Kidney (tissue), 14 donors: ENCODE results near the gene TMEM87B. TPM values are rescaled to one million over a fixed set of nuclear protein-coding genes. Genes with fewer than 3 reads are reported as not detected.

ENCODE experiments used
- DNase-seq, 5 donors: peaks; one replicate each; pipeline ENCODE4 v3.0.0-alpha.2; 2013 to 2020
- FAIRE-seq: peaks from 2 replicates; lab custom pipeline; 2012; peaks lifted over from hg19 to GRCh38; lab: Jason Lieb, UNC
- H3K27ac ChIP-seq, 2 donors: one replicate each; pipeline ENCODE4 v1.7.0; 2013; ENCODE audit warnings: low read depth in 2 of 2, low read length in 2 of 2, inconsistent platforms in 1 of 2
- H3K27me3 ChIP-seq: one replicate; pipeline ENCODE4 v1.7.1; 2013; ENCODE audit warnings: low read length, inconsistent platforms; ENCODE audit not compliant: control insufficient read depth, insufficient read depth
- H3K36me3 ChIP-seq, 3 donors: one replicate each; pipeline versions ENCODE4 v1.7.0 to v1.7.1; 2013; ENCODE audit warnings: low read length in 3 of 3, control low read depth in 1 of 3, inconsistent platforms in 1 of 3; ENCODE audit not compliant: insufficient read depth in 3 of 3, control insufficient read depth in 2 of 3
- H3K4me1 ChIP-seq, 3 donors: one replicate each; pipeline versions ENCODE4 v1.7.0 to v1.7.1; 2013; ENCODE audit warnings: low read length in 3 of 3, inconsistent platforms in 1 of 3, low read depth in 1 of 3; ENCODE audit not compliant: control insufficient read depth in 2 of 3, insufficient read depth in 2 of 3
- H3K4me3 ChIP-seq, 3 donors: one replicate each; pipeline versions ENCODE4 v1.7.0 to v1.8.1; 2013; ENCODE audit warnings: low read length in 3 of 3, control low read depth in 1 of 3, inconsistent platforms in 1 of 3
- H3K9ac ChIP-seq, 3 donors: one replicate each; pipeline versions ENCODE4 v1.7.0 to v1.7.1; 2013; ENCODE audit warnings: low read length in 3 of 3, control low read depth in 1 of 3, inconsistent platforms in 1 of 3
- H3K9me3 ChIP-seq, 3 donors: one replicate each; pipeline versions ENCODE4 v1.7.0 to v1.7.1; 2013; ENCODE audit warnings: low read length in 3 of 3, control low read depth in 1 of 3, inconsistent platforms in 1 of 3; ENCODE audit not compliant: control insufficient read depth in 2 of 3, insufficient read depth in 1 of 3
- intact Hi-C: fragments of 100-400 bp; cut with DNase I; formaldehyde crosslinking; loops from one replicate; pipeline ENCODE4 v1.11.1; 2022
- polyA plus RNA-seq: library from polyadenylated mRNA; stranded (reverse); fragments of 350-450 nt; fragmentation: Illumina TruSeq; extraction: RNeasy Lipid Tissue Mini Kit (QIAGEN cat#74804); gene quantifications from one replicate; pipeline ENCODE4 v1.2.3, GENCODE V29; 2014; ENCODE audit warnings: low read depth, low replicate concordance; ENCODE audit not compliant: insufficient read depth
- total RNA-seq: library from RNA; stranded (reverse); fragmentation: NEBNext Ultra II Directional; extraction: Animal tissue kit (Norgen Biotek cat#: 25700); gene quantifications from one replicate; pipeline ENCODE4 v1.2.1, GENCODE V29; 2021
- TF ChIP-seq, protein P1 (sequence below): IDR thresholded peaks from 3 replicates; pipeline ENCODE4 v1.5.1; 2012; ENCODE audit warnings: mild to moderate bottlenecking, moderate library complexity, borderline replicate concordance; ENCODE audit not compliant: insufficient read depth; ENCODE audit errors: extremely low read depth
- donor health status: control.
- donor health status: control.
- donor health status: control.
- donor health status: control.
- donor health status: control.
- donor health status: DM: yes; HTN: yes; CAD: no.
- donor health status: Normal renal cell carcinoma (clear cell type).

The TMEM87B gene
- total and polyA plus RNA-seq, 2 donors from 2014 or later, result 6.5 to 21.9 TPM

DNA sequence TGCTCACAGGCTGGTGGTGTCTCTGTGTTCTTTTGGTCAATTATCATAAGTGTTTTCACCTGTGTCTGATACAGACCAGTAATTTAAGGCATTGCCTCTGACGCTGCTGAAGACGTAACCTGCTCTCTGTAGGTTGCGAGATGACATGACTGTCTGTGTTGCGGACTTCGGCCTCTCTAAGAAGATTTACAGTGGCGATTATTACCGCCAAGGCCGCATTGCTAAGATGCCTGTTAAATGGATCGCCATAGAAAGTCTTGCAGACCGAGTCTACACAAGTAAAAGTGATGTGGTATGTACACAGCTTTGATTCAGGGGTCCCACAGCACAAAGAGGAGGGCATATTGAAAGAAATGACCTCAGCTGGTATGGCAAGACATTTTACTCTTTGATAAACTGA lies 33.8 kb upstream of the TMEM87B start:
- Histone ChIP-seq H3K9ac (no peak overlapping the region), H3K9me3 (no peaks in the 10 kb centered on the region), H3K36me3 (peaks cover 0 to 22% (median 4%) of the 10 kb centered on the region in 3 donors), H3K27ac (no peak overlapping the region), H3K4me1 (no peaks in the 10 kb centered on the region), H3K27me3 (no peaks in the 10 kb centered on the region), H3K4me3 (no peak overlapping the region)
- FAIRE-seq, result no peak
- DNase-seq, result no peak
- intact Hi-C loops, result no loop called here
- TF ChIP-seq, protein P1, sequence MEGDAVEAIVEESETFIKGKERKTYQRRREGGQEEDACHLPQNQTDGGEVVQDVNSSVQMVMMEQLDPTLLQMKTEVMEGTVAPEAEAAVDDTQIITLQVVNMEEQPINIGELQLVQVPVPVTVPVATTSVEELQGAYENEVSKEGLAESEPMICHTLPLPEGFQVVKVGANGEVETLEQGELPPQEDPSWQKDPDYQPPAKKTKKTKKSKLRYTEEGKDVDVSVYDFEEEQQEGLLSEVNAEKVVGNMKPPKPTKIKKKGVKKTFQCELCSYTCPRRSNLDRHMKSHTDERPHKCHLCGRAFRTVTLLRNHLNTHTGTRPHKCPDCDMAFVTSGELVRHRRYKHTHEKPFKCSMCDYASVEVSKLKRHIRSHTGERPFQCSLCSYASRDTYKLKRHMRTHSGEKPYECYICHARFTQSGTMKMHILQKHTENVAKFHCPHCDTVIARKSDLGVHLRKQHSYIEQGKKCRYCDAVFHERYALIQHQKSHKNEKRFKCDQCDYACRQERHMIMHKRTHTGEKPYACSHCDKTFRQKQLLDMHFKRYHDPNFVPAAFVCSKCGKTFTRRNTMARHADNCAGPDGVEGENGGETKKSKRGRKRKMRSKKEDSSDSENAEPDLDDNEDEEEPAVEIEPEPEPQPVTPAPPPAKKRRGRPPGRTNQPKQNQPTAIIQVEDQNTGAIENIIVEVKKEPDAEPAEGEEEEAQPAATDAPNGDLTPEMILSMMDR, result no peak

DNA sequence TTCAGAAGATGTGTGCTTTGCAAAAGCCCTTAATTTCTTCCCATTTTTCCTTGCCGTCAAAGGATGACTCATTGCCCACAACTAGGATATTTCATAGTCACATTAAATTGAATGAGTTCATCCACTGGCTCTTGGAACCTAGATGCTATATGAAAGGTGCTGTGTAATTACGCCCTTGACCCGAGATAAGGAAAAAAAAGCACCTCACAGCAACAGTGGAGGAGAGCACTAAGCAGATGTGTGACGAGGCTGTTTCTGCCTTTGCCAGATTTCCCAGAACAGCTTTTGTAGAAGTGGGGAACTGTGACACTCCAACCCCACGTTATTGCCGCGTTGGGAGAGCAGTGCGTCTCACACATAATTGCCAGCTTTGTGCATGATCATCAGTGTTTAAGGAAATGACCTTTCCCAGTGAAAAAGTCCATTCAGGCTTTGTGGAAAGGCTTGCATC lies 33.3 kb upstream of the TMEM87B start:
- H3K4me1 ChIP-seq, result no peaks in the 10 kb centered on the region
- H3K9ac ChIP-seq, result no peak overlapping the region
- no peaks in the 10 kb centered on the region for H3K9me3 ChIP-seq
- H3K27ac ChIP-seq, result no peak overlapping the region
- no peaks in the 10 kb centered on the region for H3K27me3 ChIP-seq
- no peak for FAIRE-seq
- TF ChIP-seq, protein P1, result no peak
- no peak for DNase-seq
- peaks cover 0 to 22% (median 4%) of the 10 kb centered on the region in 3 donors for H3K36me3 ChIP-seq
- intact Hi-C loops, result no loop called here
- H3K4me3 ChIP-seq, result no peak overlapping the region

DNA sequence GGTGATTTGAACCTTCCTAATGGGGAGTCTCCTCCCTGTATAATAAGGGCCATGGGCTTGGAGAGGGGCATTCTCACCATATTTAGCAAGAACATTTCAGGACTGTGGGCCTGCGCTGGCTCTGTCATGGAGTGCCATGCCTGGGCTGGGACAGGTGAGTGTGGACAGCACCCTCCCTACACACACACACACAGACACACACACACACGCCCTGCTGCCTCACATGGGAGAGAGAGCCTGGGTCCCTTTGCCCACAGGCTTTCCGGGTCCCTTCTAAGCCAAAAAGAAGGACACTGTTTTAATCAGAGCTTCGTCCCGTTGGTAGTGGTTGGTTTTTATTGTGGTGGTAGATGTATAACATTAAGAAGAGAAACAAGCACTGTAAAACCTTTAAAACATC lies 31.4 kb upstream of the TMEM87B start:
- Histone ChIP-seq H3K4me3 (no peak overlapping the region), H3K9ac (no peak overlapping the region), H3K36me3 (peaks cover 0 to 24% (median 4%) of the 10 kb centered on the region in 3 donors), H3K27me3 (no peaks in the 10 kb centered on the region), H3K9me3 (no peaks in the 10 kb centered on the region), H3K27ac (no peak overlapping the region), H3K4me1 (no peaks in the 10 kb centered on the region)
- FAIRE-seq, result no peak
- TF ChIP-seq, protein P1, result no peak
- intact Hi-C loops, result no loop called here
- DNase-seq, result no peak

DNA sequence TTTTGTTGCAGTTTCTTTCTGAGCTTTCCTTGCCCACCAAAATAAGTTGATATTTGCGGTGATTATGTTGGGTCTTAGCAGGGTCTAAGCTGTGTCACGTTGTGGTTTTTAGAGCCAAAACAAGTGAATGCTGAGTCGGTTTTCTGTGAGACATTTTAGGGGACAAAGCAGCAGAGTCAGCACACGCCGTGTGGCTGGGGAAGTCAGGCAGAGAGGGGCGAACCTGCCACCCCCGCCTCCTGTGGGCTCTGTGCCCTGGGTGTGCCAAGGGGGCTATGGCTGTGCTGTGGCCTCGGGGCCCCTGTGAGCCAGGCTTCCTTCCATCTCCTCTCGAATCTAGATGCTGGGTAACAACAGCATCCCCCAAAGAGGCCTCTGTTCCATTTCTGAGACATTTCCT lies 30.8 kb upstream of the TMEM87B start:
- TF ChIP-seq, protein P1, result no peak
- H3K9me3 ChIP-seq, result no peaks in the 10 kb centered on the region
- no peak for FAIRE-seq
- no peaks in the 10 kb centered on the region for H3K4me1 ChIP-seq
- H3K9ac ChIP-seq, result no peak overlapping the region
- no peak for DNase-seq
- H3K36me3 ChIP-seq, result peaks cover 0 to 24% (median 4%) of the 10 kb centered on the region in 3 donors
- H3K27me3 ChIP-seq, result no peaks in the 10 kb centered on the region
- intact Hi-C loops, result no loop called here
- H3K4me3 ChIP-seq, result no peak overlapping the region
- H3K27ac ChIP-seq, result no peak overlapping the region
